A673 (cell line): Measurements from ENCODE around the gene TM2D3.

Source experiments
- EZH2 ChIP-seq: fragments of 200-600 bp; sonication (generic); IDR thresholded peaks from 2 replicates; pipeline ENCODE4 v1.6.1; 2017; ENCODE audit warnings: borderline replicate concordance, low read depth, mild to moderate bottlenecking, mixed read lengths, antibody characterized with exemption, low read length; ENCODE audit not compliant: poor library complexity, severe bottlenecking
- TF ChIP-seq, protein P1 (sequence below): fragments of 300-800, 200-600 bp; sonication (generic); conservative IDR thresholded peaks from 2 replicates; pipeline ENCODE4 v1.5.1; 2017; ENCODE audit warnings: low read depth, mild to moderate bottlenecking, antibody characterized with exemption, low read length, moderate library complexity, mixed read lengths

DNA sequence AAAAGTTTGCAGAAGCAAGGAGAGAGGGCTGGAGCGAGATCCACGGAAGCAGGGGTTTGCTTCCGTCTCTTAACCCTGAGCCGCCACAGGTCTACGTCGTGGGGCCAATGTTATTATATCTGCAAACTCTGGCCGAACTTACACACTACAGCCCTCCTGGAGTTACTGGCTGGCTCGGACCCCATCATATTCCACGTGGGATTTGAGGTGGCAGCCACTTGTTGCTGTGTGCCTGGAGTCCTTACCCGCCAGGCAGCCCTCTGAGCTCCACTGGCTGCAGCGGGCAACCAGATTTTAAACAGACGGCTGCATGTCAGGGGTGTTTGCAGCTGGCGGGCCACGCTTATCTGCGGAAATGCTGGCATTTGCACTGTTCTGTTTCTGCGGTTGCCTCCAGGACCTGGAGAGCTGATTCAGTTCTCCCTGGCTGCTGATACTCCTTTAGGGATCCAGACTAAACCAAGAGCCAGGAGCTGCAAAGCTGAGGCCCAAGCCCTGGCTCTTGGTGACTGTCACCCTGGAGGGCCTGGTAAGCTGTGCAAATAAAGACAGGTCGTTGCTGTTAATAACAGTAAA lies 34.7 kb downstream of the TM2D3 start:
- TF ChIP-seq, protein P1, sequence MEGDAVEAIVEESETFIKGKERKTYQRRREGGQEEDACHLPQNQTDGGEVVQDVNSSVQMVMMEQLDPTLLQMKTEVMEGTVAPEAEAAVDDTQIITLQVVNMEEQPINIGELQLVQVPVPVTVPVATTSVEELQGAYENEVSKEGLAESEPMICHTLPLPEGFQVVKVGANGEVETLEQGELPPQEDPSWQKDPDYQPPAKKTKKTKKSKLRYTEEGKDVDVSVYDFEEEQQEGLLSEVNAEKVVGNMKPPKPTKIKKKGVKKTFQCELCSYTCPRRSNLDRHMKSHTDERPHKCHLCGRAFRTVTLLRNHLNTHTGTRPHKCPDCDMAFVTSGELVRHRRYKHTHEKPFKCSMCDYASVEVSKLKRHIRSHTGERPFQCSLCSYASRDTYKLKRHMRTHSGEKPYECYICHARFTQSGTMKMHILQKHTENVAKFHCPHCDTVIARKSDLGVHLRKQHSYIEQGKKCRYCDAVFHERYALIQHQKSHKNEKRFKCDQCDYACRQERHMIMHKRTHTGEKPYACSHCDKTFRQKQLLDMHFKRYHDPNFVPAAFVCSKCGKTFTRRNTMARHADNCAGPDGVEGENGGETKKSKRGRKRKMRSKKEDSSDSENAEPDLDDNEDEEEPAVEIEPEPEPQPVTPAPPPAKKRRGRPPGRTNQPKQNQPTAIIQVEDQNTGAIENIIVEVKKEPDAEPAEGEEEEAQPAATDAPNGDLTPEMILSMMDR, result no peak
- no peak for TF ChIP-seq EZH2
